AG10803 (cell line): ENCODE measurements around the gene CCND2.

ENCODE experiments used
- DNase-seq: peaks from one replicate; pipeline ENCODE4 v3.0.0; 2010; ENCODE audit warnings: low read depth
- H3K4me3 ChIP-seq: 2 replicates; pipeline ENCODE4 v1.5.1; 2011; ENCODE audit warnings: mild to moderate bottlenecking, low read length, control low read depth
- CTCF ChIP-seq: conservative IDR thresholded peaks from 2 replicates; pipeline ENCODE4 v1.5.1; 2011; ENCODE audit warnings: mild to moderate bottlenecking, low read length, control low read depth, inconsistent platforms

Gene CCND2

DNA sequence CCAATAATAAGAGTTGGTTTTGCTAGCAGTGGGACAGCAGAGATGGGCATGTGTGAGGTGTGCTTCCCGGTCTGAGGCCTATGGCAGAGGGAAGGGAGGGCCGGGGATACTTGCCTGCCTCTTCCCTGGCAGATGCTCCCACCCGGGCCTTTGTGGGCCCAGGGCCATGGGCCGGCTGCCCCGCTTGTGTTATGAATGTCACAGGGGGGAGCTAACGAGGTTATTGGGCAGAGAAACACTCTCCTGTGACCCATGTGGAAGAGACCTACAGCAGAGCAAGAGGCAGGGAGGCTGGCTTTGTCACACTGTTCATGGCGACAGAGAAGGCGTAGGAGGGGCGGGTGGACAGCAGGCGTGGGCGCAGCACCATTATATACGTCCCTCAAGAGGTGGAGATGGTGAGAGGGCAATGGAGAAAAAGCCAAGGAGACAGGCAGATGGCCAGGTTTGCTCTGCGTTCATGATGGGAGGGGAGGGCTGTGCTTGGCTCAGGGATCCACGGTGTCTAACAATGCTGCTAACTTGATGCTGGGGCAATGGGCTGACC lies 13.3 kb downstream of the CCND2 start:
- no peak overlapping the region for H3K4me3 ChIP-seq
- no peak for TF ChIP-seq CTCF
- no peak for DNase-seq

- H3K4me3 ChIP-seq = no peak overlapping the region
- DNase-seq = no peak
- TF ChIP-seq CTCF = no peak
Observed at GRCh38 chr12:4287325-4288211, 14.0 kb downstream of the CCND2 start.

DNA sequence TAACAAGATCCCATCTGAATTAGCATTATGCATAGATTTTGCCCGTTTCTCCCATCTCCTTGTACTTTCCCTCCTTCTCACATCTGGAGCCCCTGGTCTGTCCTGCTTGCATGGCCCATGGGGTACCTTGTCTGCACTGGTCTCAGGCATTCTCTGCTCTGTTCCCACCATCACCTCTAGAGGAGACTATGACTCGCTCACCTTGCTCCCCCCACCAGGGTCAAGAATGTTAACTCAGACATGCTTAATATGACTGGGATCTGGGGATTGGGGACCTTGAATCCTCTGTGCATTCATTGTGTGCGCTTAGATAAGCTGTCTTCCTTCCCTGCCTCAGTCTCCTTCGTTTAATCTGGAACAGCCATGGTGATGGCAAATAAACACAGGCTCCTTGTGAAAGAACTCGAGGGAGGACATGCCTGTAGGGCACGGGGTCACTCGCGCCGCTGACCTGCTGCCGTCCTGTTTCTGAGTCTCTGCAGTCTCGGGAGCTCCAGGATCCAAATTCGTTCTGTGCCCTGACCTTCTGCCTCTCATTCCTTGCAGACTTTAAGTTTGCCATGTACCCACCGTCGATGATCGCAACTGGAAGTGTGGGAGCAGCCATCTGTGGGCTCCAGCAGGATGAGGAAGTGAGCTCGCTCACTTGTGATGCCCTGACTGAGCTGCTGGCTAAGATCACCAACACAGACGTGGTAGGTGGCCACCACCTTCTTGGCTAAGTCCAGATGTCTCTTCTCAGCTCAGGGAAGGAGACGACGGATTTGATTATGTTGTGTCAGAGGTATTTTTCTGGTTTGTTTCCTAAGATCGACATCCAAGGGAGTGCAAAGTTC lies 15.0 kb downstream of the CCND2 start:
- DNase-seq = no peak
- no peak overlapping the region for H3K4me3 ChIP-seq
- no peak for TF ChIP-seq CTCF

- no peak for TF ChIP-seq CTCF
- DNase-seq = no peak
- H3K4me3 ChIP-seq = no peak overlapping the region
Observed at GRCh38 chr12:4289231-4289878, 15.8 kb downstream of the CCND2 start.

GRCh38 chr12:4289998-4290790 lies 16.6 kb downstream of the CCND2 start:
- DNase-seq = no peak
- no peak for TF ChIP-seq CTCF
- H3K4me3 ChIP-seq = no peak overlapping the region

DNA sequence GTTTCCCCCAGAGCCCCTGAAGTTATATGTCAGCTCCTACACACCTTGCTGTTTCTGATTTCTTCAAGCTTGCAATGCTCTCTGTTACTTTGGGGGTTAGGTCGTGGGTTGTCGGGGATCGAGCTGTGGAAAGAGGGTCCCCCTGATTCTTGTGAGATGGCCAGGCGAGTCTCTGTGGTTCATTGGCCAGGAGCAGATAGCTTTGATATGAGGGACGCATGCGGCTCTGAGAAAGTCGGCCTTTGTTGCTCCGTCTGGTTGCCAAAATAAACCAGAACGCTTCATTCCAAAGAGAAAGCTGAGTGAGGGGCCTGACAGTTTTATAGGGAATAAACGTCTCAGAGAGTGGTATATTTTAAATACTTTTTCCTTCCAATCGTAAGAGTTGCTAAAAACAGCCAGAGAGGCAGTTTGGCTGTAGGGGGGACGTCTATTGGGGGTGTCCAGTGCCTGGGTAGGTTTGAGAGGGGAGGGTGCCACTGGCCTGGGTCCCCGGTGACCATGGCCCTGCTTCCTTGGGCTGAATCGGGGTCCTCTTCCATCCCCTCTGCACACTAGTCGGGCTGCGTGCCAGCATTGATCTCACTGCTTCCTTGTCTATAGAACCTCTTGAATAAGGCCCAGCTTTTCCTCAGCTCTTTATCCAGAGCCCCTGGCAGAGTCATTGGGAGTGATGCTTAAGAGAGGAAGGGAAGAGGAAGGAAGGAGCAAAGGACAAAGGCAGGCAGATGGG lies 18.9 kb downstream of the CCND2 start:
- TF ChIP-seq CTCF = no peak
- no peak overlapping the region for H3K4me3 ChIP-seq
- no peak for DNase-seq
